ENCODE measurements around the gene CAMK2D.

- TF ChIP-seq, protein P1, sequence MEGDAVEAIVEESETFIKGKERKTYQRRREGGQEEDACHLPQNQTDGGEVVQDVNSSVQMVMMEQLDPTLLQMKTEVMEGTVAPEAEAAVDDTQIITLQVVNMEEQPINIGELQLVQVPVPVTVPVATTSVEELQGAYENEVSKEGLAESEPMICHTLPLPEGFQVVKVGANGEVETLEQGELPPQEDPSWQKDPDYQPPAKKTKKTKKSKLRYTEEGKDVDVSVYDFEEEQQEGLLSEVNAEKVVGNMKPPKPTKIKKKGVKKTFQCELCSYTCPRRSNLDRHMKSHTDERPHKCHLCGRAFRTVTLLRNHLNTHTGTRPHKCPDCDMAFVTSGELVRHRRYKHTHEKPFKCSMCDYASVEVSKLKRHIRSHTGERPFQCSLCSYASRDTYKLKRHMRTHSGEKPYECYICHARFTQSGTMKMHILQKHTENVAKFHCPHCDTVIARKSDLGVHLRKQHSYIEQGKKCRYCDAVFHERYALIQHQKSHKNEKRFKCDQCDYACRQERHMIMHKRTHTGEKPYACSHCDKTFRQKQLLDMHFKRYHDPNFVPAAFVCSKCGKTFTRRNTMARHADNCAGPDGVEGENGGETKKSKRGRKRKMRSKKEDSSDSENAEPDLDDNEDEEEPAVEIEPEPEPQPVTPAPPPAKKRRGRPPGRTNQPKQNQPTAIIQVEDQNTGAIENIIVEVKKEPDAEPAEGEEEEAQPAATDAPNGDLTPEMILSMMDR (conservative IDR thresholded peaks at IDR 0.05), result no peak
- TF ChIP-seq ZFX (IDR thresholded peaks at IDR 0.05), result no peak
These were observed 172.5 kb downstream of the CAMK2D start for GRCh38 chr4:113588895-113589668.

Measured in C4-2B (cell line).